Breast epithelium (tissue), 4 donors: Measurements from ENCODE around the gene TSNAXIP1. TPM values are rescaled to one million over a fixed set of nuclear protein-coding genes. Genes with fewer than 3 reads are reported as not detected.

Experiments
- DNase-seq, 2 donors: peaks; one replicate each; pipeline ENCODE4 v3.0.0-alpha.2; 2019; ENCODE audit warnings: low spot score in 2 of 2
- H3K27ac ChIP-seq, 2 donors: fragments of 200-600 bp; sonication (generic) in 1 of 2; one replicate each; pipeline ENCODE4 v1.5.1; 2016 to 2019; ENCODE audit warnings: mild to moderate bottlenecking in 1 of 2
- H3K27me3 ChIP-seq, 2 donors: fragments of 200-600 bp; sonication (generic) in 1 of 2; one replicate each; pipeline versions ENCODE4 v1.5.1 to v1.6.0; 2017 to 2019; ENCODE audit warnings: control low read depth in 1 of 2, mild to moderate bottlenecking in 1 of 2
- H3K36me3 ChIP-seq: fragments of 200-600 bp; one replicate; pipeline ENCODE4 v1.5.1; 2019
- H3K4me1 ChIP-seq, 2 donors: fragments of 200-600 bp; sonication (generic); one replicate each; pipeline ENCODE4 v1.5.1; 2016 to 2019; ENCODE audit warnings: control low read depth in 1 of 2
- H3K4me3 ChIP-seq, 3 donors: fragments of 200-600 bp; sonication (generic); 1 replicate in 2 of 3; 2 replicates in 1 of 3; pipeline ENCODE4 v1.5.1; 2016 to 2019; ENCODE audit warnings: mild to moderate bottlenecking in 3 of 3, moderate library complexity in 2 of 3
- H3K9me3 ChIP-seq, 2 donors: fragments of 200-600 bp; sonication (generic) in 1 of 2; one replicate each; pipeline ENCODE4 v1.5.1; 2016 to 2019; ENCODE audit warnings: control low read depth in 1 of 2
- CTCF ChIP-seq, 3 donors: fragments of 450-650 bp; IDR thresholded peaks; one replicate each; pipeline ENCODE4 v1.5.1; 2016 to 2017; ENCODE audit warnings: antibody characterized with exemption in 3 of 3, mild to moderate bottlenecking in 3 of 3, moderate library complexity in 3 of 3
- POLR2A ChIP-seq: fragments of 450-650 bp; IDR thresholded peaks from one replicate; pipeline ENCODE4 v1.6.1; 2016; ENCODE audit warnings: antibody characterized with exemption, mild to moderate bottlenecking, moderate library complexity
- POLR2AphosphoS5 ChIP-seq, 3 donors: sonication (generic); formaldehyde crosslinking; IDR thresholded peaks; one replicate each; pipeline ENCODE4 v1.6.1; 2017; ENCODE audit warnings: antibody characterized with exemption in 3 of 3
- intact Hi-C: fragments of 100-400 bp; cut with DNase I; formaldehyde crosslinking; loops from one replicate; pipeline ENCODE4 v1.15.1; 2023; ENCODE audit warnings: low total_unique reads
- total RNA-seq, 3 donors: library from RNA; depleted of rRNA; stranded (reverse); fragments of >200 nt; gene quantifications; one replicate each; pipeline ENCODE4 v1.1.0, GENCODE V29; 2016

The TSNAXIP1 gene
- total RNA-seq, 3 donors from 2014 or later: 1.1 to 4.2 (median 3.9) TPM

DNA sequence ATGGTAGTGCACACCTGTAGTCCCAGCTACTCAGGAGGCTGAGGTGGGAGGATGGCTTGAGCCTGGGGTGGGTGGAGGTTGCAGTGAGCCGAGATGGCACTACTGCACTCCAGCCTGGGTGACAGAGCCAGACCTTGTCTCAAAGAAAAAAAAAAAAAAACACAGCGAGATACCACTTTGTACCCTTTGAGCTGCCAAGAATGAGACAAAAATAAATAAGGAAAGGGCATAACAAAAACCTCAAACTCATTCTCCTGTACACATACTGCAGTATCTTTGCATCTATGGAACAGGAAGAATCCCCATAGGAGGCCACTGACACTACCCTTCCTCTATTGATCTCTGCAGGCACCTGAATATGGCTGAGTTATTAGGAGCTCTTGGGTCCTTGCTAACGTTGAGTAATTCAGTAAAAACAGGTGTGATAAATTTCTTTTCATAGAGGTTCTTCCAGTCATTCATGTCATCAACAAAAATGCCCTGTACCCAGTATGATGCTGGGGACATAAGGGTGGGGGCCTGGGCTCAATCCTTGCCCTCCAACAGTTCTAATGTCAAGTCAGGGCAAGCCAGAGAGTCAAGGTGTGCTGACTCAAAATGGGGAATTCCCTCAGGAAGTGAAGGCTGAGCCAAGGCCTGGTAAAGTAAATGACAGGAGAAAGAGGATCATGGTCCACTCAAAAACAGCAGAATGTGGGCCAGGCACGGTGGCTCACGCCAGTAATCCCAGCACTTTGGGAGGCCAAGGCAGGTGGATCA lies 27.3 kb upstream of the TSNAXIP1 start:
- DNase-seq: no peak
- intact Hi-C loops: no loop called here

GRCh38 chr16:67780847-67781564 lies 25.7 kb upstream of the TSNAXIP1 start:
- Histone ChIP-seq H3K27me3 (no peaks in the 10 kb centered on the region), H3K9me3 (no peaks in the 10 kb centered on the region), H3K4me3 (no peak overlapping the region), H3K4me1 (peaks cover 0 to 9% of the 10 kb centered on the region in 2 donors), H3K36me3 (no peaks in the 10 kb centered on the region), H3K27ac (peak overlapping the region; percentile 54 to 61)
- no peak for DNase-seq
- no peak for TF ChIP-seq POLR2AphosphoS5 (IDR thresholded peaks at IDR 0.05)
- no peak for TF ChIP-seq POLR2A
- intact Hi-C loops: no loop called here

More for the DNA sequence above, 27.3 kb upstream of the TSNAXIP1 start:
- Histone ChIP-seq H3K36me3 (no peaks in the 10 kb centered on the region), H3K27ac (no peak overlapping the region), H3K9me3 (no peaks in the 10 kb centered on the region), H3K4me3 (no peak overlapping the region), H3K4me1 (peaks cover 0 to 9% of the 10 kb centered on the region in 2 donors), H3K27me3 (no peaks in the 10 kb centered on the region)
- TF ChIP-seq CTCF (IDR thresholded peaks at IDR 0.05) (no peak), POLR2AphosphoS5 (IDR thresholded peaks at IDR 0.05) (no peak), POLR2A (no peak)

DNA sequence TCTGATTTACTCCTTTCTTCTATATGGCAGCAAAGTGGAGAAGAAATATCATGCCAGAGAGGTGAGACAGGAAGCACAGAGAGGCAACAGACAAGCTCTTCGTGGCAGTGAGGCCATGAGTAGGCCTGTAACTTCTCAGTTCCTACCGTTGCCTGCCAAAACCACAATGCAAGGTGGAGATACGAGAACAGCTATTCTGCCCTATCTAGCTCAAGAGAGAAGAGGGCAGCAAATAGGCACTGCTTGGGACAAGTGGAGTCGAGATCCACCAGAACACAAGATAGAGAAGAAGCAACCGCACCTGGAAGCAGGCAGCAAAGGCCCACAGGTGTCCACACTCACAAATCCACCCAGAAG lies 25.1 kb upstream of the TSNAXIP1 start:
- intact Hi-C loops: no loop called here
- no peaks in the 10 kb centered on the region for H3K36me3 ChIP-seq
- peaks cover 0 to 9% of the 10 kb centered on the region in 2 donors for H3K4me1 ChIP-seq
- no peak for TF ChIP-seq CTCF (IDR thresholded peaks at IDR 0.05)
- TF ChIP-seq POLR2A: no peak
- TF ChIP-seq POLR2AphosphoS5 (IDR thresholded peaks at IDR 0.05): no peak
- H3K27ac ChIP-seq: peak overlapping the region; percentile 54 to 61
- no peak for DNase-seq
- H3K4me3 ChIP-seq: no peak overlapping the region
- H3K9me3 ChIP-seq: no peaks in the 10 kb centered on the region
- no peaks in the 10 kb centered on the region for H3K27me3 ChIP-seq

GRCh38 chr16:67782567-67783352 lies 23.9 kb upstream of the TSNAXIP1 start:
- Histone ChIP-seq H3K27ac (no peak overlapping the region), H3K4me1 (peaks cover 0 to 9% of the 10 kb centered on the region in 2 donors), H3K36me3 (no peaks in the 10 kb centered on the region), H3K27me3 (no peaks in the 10 kb centered on the region), H3K4me3 (no peak overlapping the region), H3K9me3 (no peaks in the 10 kb centered on the region)
- no peak for DNase-seq
- TF ChIP-seq CTCF (IDR thresholded peaks at IDR 0.05): no peak
- TF ChIP-seq POLR2AphosphoS5 (IDR thresholded peaks at IDR 0.05): no peak
- no peak for TF ChIP-seq POLR2A
- intact Hi-C loops: no loop called here

DNA sequence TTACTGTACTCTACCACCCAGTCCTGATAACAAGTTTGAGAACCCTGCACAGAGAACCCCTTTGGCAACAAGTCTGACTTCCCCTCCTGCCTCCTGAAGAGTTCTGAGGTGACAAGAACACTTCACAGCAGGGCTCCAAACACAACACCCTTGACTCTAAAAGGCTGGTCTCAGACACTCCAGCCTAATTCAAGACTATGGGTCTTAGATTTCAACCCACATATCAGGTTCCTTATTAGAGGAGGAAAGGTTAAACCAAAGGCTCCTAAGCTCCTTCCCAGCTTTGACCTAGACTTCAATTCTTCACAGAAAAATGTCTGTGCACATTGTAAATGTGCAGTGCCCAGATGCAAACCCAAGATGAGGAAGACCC lies 23.4 kb upstream of the TSNAXIP1 start:
- DNase-seq: no peak
- TF ChIP-seq CTCF (IDR thresholded peaks at IDR 0.05) (no peak), POLR2A (no peak), POLR2AphosphoS5 (IDR thresholded peaks at IDR 0.05) (no peak)
- Histone ChIP-seq H3K9me3 (no peaks in the 10 kb centered on the region), H3K27me3 (no peaks in the 10 kb centered on the region), H3K36me3 (no peaks in the 10 kb centered on the region), H3K4me3 (no peak overlapping the region), H3K4me1 (peaks cover 0 to 9% of the 10 kb centered on the region in 2 donors), H3K27ac (no peak overlapping the region)
- intact Hi-C loops: no loop called here
